ENCODE results near the gene SLC9C2. TPM values are rescaled to one million over a fixed set of nuclear protein-coding genes. Genes with fewer than 3 reads are reported as not detected.
"Not testable (repeated sequence)": the region's sequence is repeated elsewhere in the genome, so short reads cannot be mapped to it uniquely, and the experiment has no call there.

The SLC9C2 gene
- total RNA-seq, 1 donor from 2014 or later, result not detected

- no peak for DNase-seq (ENCODE audit: low read depth, low spot score)
These were observed 112.9 kb downstream of the SLC9C2 start for GRCh38 chr1:173489929-173490328.

GRCh38 chr1:173489149-173489600, 113.7 kb downstream of the SLC9C2 start:
- no peak for DNase-seq (ENCODE audit: low read depth, low spot score)

- DNase-seq (ENCODE audit: low read depth, low spot score), result no peak
These were observed 114.9 kb downstream of the SLC9C2 start for GRCh38 chr1:173488001-173488400.

GRCh38 chr1:173485401-173485800, 117.5 kb downstream of the SLC9C2 start:
- DNase-seq (ENCODE audit: low read depth, low spot score), result no peak

GRCh38 chr1:173484276-173484675, 118.6 kb downstream of the SLC9C2 start:
- DNase-seq (ENCODE audit: low read depth, low spot score), result no peak

- DNase-seq (ENCODE audit: low read depth, low spot score), result no peak
These were observed 120.2 kb downstream of the SLC9C2 start for GRCh38 chr1:173482683-173483082.

- DNase-seq (ENCODE audit: low read depth, low spot score), result no peak
These were observed 121.6 kb downstream of the SLC9C2 start for GRCh38 chr1:173481195-173481772.

- DNase-seq (ENCODE audit: low read depth, low spot score), result no peak
These were observed 123.2 kb downstream of the SLC9C2 start for GRCh38 chr1:173479649-173480048.

- peak; percentile 15 for DNase-seq (ENCODE audit: low read depth, low spot score)
These were observed 124.7 kb downstream of the SLC9C2 start for GRCh38 chr1:173478094-173478674.

GRCh38 chr1:173477286-173478093, 125.4 kb downstream of the SLC9C2 start, which contains the start of gene PRDX6:
Gene PRDX6, plus strand, starts transcription at chr1:173477335. Its CDS starts 63 bp downstream, at chr1:173477398.
- peak; percentile 37 for DNase-seq (ENCODE audit: low read depth, low spot score)

GRCh38 chr1:173476665-173477285, 126.1 kb downstream of the SLC9C2 start:
- DNase-seq (ENCODE audit: low read depth, low spot score), result peak; percentile 17

GRCh38 chr1:173476197-173476664, 126.6 kb downstream of the SLC9C2 start:
- DNase-seq (ENCODE audit: low read depth, low spot score), result no peak

GRCh38 chr1:173475564-173476196, 127.2 kb downstream of the SLC9C2 start:
- DNase-seq (ENCODE audit: low read depth, low spot score), result no peak

GRCh38 chr1:173474780-173475421, 128.0 kb downstream of the SLC9C2 start:
- not testable (repeated sequence) for DNase-seq (ENCODE audit: low read depth, low spot score)

GRCh38 chr1:173474097-173474779, 128.6 kb downstream of the SLC9C2 start:
- no peak for DNase-seq (ENCODE audit: low read depth, low spot score)

GRCh38 chr1:173473599-173474011, 129.3 kb downstream of the SLC9C2 start:
- peak; percentile 51 for DNase-seq (ENCODE audit: low read depth, low spot score)

- DNase-seq (ENCODE audit: low read depth, low spot score), result no peak
These were observed 132.3 kb downstream of the SLC9C2 start for GRCh38 chr1:173470608-173471007.

- DNase-seq (ENCODE audit: low read depth, low spot score), result no peak
These were observed 133.2 kb downstream of the SLC9C2 start for GRCh38 chr1:173469656-173470055.

- DNase-seq (ENCODE audit: low read depth, low spot score), result no peak
These were observed 135.4 kb downstream of the SLC9C2 start for GRCh38 chr1:173467426-173467825.

GRCh38 chr1:173464185-173464584, 138.7 kb downstream of the SLC9C2 start:
- not testable (repeated sequence) for DNase-seq (ENCODE audit: low read depth, low spot score)
